AG09319 (cell line): ENCODE results near the gene MAP1B.
A peak's percentile ranks its signal among the peaks of the same experiment; 100 is the strongest.

ENCODE experiments used
- DNase-seq: peaks from one replicate; pipeline ENCODE4 v3.0.0-alpha.2; 2010; ENCODE audit warnings: low read depth; ENCODE audit errors: extremely low read depth
- CTCF ChIP-seq: IDR thresholded peaks from 2 replicates; pipeline ENCODE4 v1.5.1; 2011; ENCODE audit warnings: low read depth, mild to moderate bottlenecking, inconsistent platforms, low read length, moderate library complexity

Gene MAP1B

GRCh38 chr5:72133212-72133990 is 26.1 kb downstream of the MAP1B start:
- no peak for DNase-seq
- TF ChIP-seq CTCF = no peak

- no peak for TF ChIP-seq CTCF
- DNase-seq = no peak
Measured at GRCh38 chr5:72134226-72134899, 27.1 kb downstream of the MAP1B start.

GRCh38 chr5:72137826-72138409 is 30.6 kb downstream of the MAP1B start:
- TF ChIP-seq CTCF = no peak; the same call in none of the 2 replicates
- DNase-seq = no peak

- TF ChIP-seq CTCF = no peak
- peak; percentile 81 for DNase-seq
Measured at GRCh38 chr5:72138943-72139521, 31.8 kb downstream of the MAP1B start.

GRCh38 chr5:72140711-72141110 is 33.4 kb downstream of the MAP1B start:
- DNase-seq = no peak
- TF ChIP-seq CTCF = no peak

- TF ChIP-seq CTCF = no peak
- DNase-seq = peak; percentile 90
Measured at GRCh38 chr5:72141440-72142355, 34.4 kb downstream of the MAP1B start.
